Caco-2 (cell line): ENCODE results near the gene RCE1. TPM values are rescaled to one million over a fixed set of nuclear protein-coding genes. Genes with fewer than 3 reads are reported as not detected.

ENCODE experiments used
- BruUV-seq: library from RNA; stranded (reverse); fragments of 400-500 nt; replicated peaks from 2 replicates; lab custom pipeline; 2021; lab: Mats Ljungman, UMichigan
- CTCF ChIA-PET: fragments of 300-600 bp; sonication (Branson Sonifier 250); formaldehyde crosslinking; loops from one replicate; lab custom pipeline; 2022; ENCODE audit warnings: antibody characterized with exemption; lab: Charles Lee
- POLR2A ChIA-PET: fragments of 300-600 bp; sonication (Branson Sonifier 250); formaldehyde crosslinking; loops from one replicate; lab custom pipeline; 2022; ENCODE audit warnings: antibody characterized with exemption; lab: Charles Lee
- DNase-seq, 2 experiments: peaks; one replicate each; pipeline versions ENCODE4 v3.0.0 to v3.0.0-alpha.2; 2020 to 2022
- H3K27me3 ChIP-seq: replicated peaks from 2 replicates; pipeline ENCODE4 v1.6.0; 2011; ENCODE audit warnings: low read length; ENCODE audit not compliant: control insufficient read depth, insufficient read depth
- H3K36me3 ChIP-seq: 2 replicates; pipeline ENCODE4 v1.5.1; 2011; ENCODE audit warnings: low read length; ENCODE audit not compliant: control insufficient read depth, insufficient read depth
- H3K4me1 ChIP-seq: fragments of 250-450 bp; sonication (Bioruptor Pico); 2 replicates; pipeline ENCODE4 v1.5.1; 2020; ENCODE audit warnings: mild to moderate bottlenecking
- H3K4me3 ChIP-seq: 2 replicates; pipeline ENCODE4 v1.5.1; 2011; ENCODE audit warnings: low read depth, mild to moderate bottlenecking, control low read depth, low read length
- H3K9me3 ChIP-seq: fragments of 250-450 bp; sonication (Bioruptor Pico); 2 replicates; pipeline ENCODE4 v1.5.1; 2020; ENCODE audit warnings: mild to moderate bottlenecking, moderate library complexity
- H3K27ac Mint-ChIP-seq: one replicate; pipeline ENCODE4 v1.8.0; 2022; ENCODE audit warnings: mixed read lengths; ENCODE audit not compliant: unreplicated experiment
- H3K27me3 Mint-ChIP-seq: one replicate; pipeline ENCODE4 v1.8.0; 2022; ENCODE audit warnings: mixed read lengths; ENCODE audit not compliant: insufficient read depth, unreplicated experiment
- H3K36me3 Mint-ChIP-seq: one replicate; pipeline ENCODE4 v1.8.0; 2022; ENCODE audit warnings: mild to moderate bottlenecking, mixed read lengths; ENCODE audit not compliant: insufficient read depth, unreplicated experiment
- H3K4me1 Mint-ChIP-seq: one replicate; pipeline ENCODE4 v1.8.0; 2022; ENCODE audit warnings: low read depth, mixed read lengths; ENCODE audit not compliant: unreplicated experiment
- H3K4me3 Mint-ChIP-seq: one replicate; pipeline ENCODE4 v1.8.0; 2022; ENCODE audit warnings: mild to moderate bottlenecking, moderate library complexity, mixed read lengths; ENCODE audit not compliant: unreplicated experiment
- H3K9me3 Mint-ChIP-seq: one replicate; pipeline ENCODE4 v1.8.0; 2022; ENCODE audit warnings: mixed read lengths; ENCODE audit not compliant: unreplicated experiment
- intact Hi-C: fragments of 100-400 bp; cut with micrococcal nuclease; formaldehyde crosslinking; loops from one replicate; pipeline ENCODE4 v1.10.0; 2022; ENCODE audit not compliant: unreplicated experiment
- total RNA-seq: library from RNA; stranded (reverse); gene quantifications from 2 replicates; pipeline ENCODE4 v1.2.3, GENCODE V29; 2022
- TF ChIP-seq, protein P1 (sequence below), 2 experiments: fragments of 200-600 bp in 1 of 2; IDR thresholded peaks; 1 replicate in 1 of 2; 2 replicates in 1 of 2; pipeline versions ENCODE4 v1.5.1 to v1.8.0; 2011 to 2022; ENCODE audit warnings: antibody characterized with exemption in 1 of 2, control low read depth in 1 of 2, inconsistent platforms in 1 of 2, low read depth in 1 of 2, low read length in 1 of 2, mild to moderate bottlenecking in 1 of 2, moderate library complexity in 1 of 2; ENCODE audit not compliant: insufficient read depth in 1 of 2, severe bottlenecking in 1 of 2, unreplicated experiment in 1 of 2

Gene RCE1
- total RNA-seq, 1 experiment from 2014 or later = 60.7 TPM

DNA sequence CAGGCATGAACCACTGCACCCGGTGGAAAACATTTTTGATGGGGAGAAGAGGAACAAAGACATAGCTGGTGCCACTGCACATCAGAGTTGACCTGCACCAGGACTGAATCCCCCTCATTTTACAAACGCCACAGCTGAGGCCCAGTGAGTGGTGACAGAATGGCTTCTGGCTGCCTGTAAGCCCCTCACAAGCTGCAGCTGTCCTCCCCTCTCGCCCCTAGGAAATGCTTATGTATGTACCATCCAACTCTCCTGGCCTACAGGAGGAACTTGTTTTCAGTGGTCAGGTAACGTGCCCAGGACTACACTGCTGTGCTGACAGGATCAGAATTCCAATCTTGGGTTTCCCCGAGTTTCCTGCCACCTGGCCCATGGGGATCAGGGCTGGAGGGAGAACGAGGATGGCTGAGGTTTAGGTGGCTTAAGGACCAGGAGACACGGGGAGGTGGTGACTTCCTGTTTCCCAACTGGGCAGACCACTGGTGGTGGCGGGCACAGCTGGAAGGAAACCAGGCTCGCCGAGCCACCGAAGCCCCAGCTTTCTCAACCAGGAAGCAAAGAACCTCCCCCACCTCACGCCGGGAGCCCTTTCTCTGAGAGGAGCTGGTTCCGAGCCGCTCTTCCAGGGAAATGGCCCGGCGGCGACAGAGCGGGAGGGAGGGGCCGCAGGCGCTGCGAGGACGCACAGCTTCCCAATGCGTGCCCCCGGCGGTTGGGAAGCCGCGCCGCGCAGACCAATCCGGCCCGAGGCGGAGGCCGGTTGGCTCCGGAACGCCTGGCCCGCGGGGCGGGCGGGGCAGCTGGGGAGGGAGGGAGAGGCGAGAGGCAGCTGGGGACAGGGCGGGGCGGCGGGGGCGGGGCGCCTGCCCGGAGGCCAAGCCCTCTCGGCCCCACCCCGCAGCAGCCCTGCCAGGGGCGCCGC lies 12.6 kb downstream of the RCE1 start:
- peak overlapping the region; percentile 96 for H3K4me3 Mint-ChIP-seq
- no peaks in the 10 kb centered on the region for H3K9me3 Mint-ChIP-seq
- Histone ChIP-seq H3K36me3 (no peaks in the 10 kb centered on the region), H3K4me1 (peaks cover 9% of the 10 kb centered on the region), H3K9me3 (no peaks in the 10 kb centered on the region), H3K4me3 (peak overlapping the region; percentile 94), H3K27me3 (no peaks in the 10 kb centered on the region)
- H3K27ac Mint-ChIP-seq = peak overlapping the region; percentile 95
- no peaks in the 10 kb centered on the region for H3K27me3 Mint-ChIP-seq
- TF ChIP-seq, protein P1, sequence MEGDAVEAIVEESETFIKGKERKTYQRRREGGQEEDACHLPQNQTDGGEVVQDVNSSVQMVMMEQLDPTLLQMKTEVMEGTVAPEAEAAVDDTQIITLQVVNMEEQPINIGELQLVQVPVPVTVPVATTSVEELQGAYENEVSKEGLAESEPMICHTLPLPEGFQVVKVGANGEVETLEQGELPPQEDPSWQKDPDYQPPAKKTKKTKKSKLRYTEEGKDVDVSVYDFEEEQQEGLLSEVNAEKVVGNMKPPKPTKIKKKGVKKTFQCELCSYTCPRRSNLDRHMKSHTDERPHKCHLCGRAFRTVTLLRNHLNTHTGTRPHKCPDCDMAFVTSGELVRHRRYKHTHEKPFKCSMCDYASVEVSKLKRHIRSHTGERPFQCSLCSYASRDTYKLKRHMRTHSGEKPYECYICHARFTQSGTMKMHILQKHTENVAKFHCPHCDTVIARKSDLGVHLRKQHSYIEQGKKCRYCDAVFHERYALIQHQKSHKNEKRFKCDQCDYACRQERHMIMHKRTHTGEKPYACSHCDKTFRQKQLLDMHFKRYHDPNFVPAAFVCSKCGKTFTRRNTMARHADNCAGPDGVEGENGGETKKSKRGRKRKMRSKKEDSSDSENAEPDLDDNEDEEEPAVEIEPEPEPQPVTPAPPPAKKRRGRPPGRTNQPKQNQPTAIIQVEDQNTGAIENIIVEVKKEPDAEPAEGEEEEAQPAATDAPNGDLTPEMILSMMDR (IDR thresholded peaks at IDR 0.05; ENCODE audit: insufficient read depth in 1 of 2, low read depth in 1 of 2, low read length in 1 of 2, severe bottlenecking in 1 of 2, unreplicated experiment in 1 of 2) = no peak
- BruUV-seq = TSS peak; percentile 93
- DNase-seq = peak; percentile 98 to 99
- H3K36me3 Mint-ChIP-seq = peaks cover 48% of the 10 kb centered on the region
- CTCF ChIA-PET = interaction anchor here (0.5 to 1.5 kb wide), 11 partner anchors 12 to 621 kb away, joined by 3 to 9 read pairs (median 4); partner anchors contain the start of gene RCE1
- intact Hi-C loops = loop anchor here (1.0 kb wide), 1 partner anchor 13 kb away; the partner anchor contains the start of gene RCE1
- POLR2A ChIA-PET = interaction anchor here (0.6 to 2.0 kb wide), 16 partner anchors 12 to 573 kb away, joined by 3 to 45 read pairs (median 4); partner anchors contain the start of genes DPP3, PC, RBM14 and RBM4B
- peaks cover 8% of the 10 kb centered on the region for H3K4me1 Mint-ChIP-seq

DNA sequence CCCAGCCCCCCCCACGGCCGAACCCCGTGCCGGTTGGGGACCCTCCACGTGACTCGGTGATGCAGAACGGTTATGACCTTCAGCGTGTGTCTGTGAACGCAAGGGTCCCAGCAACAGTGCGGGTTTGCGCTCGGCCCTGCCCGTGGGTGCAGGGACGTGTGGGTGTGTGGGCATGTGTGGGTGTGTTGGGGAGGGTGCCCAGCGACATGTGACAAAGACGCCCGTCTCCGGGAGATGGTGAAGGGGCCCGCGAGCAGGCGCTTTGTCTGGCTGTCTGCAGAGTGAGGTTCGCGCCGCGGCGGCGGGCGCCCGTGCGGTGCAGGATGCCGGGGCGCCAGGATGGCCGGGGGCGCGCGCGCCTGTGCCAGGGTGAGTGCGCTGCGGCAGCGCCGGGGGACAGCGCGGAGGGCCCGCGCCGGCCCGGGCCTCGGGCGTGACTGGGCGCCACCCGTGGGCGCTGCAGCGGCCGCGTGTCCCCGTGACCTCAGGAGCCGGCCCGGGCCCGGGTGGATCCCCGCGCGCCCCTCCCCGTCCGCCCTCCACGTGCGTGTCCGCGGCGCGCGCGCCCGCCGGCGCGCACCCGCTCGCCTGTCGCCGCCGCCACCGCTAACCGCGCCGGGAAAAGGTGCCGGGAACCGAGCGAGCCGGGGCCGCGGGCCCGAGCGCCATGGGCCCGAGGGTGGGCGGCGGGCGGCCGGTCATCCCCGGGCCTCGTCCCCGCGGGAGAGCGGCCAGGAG lies 13.4 kb downstream of the RCE1 start, which contains the start of gene LRFN4:
TSS of gene LRFN4 (plus strand) at position 569 of the 738 bp plus-strand sequence. CDS start 681 bp downstream, outside the sequence.
- Histone ChIP-seq H3K4me1 (peaks cover 9% of the 10 kb centered on the region), H3K36me3 (no peaks in the 10 kb centered on the region), H3K27me3 (no peaks in the 10 kb centered on the region), H3K9me3 (no peaks in the 10 kb centered on the region), H3K4me3 (peak within 1 kb of the TSS; percentile 94)
- intact Hi-C loops = loop anchor here (1.0 kb wide), 1 partner anchor 13 kb away; the partner anchor contains the start of gene RCE1
- POLR2A ChIA-PET = interaction anchor here (0.6 to 2.0 kb wide), 10 partner anchors 13 to 495 kb away, joined by 3 to 45 read pairs (median 4); partner anchors contain the start of genes PC, RBM14, RBM4B and RCE1
- H3K36me3 Mint-ChIP-seq = peaks cover 43% of the 10 kb centered on the region
- peak within 1 kb of the TSS; percentile 96 for H3K4me3 Mint-ChIP-seq
- H3K27ac Mint-ChIP-seq = peak within 1 kb of the TSS; percentile 95
- no TSS peak for BruUV-seq
- peak in 1 of 2 experiments; percentile 76 for DNase-seq
- H3K4me1 Mint-ChIP-seq = peaks cover 8% of the 10 kb centered on the region
- no peaks in the 10 kb centered on the region for H3K27me3 Mint-ChIP-seq
- H3K9me3 Mint-ChIP-seq = no peaks in the 10 kb centered on the region
- TF ChIP-seq, protein P1 (IDR thresholded peaks at IDR 0.05; ENCODE audit: insufficient read depth in 1 of 2, low read depth in 1 of 2, low read length in 1 of 2, severe bottlenecking in 1 of 2, unreplicated experiment in 1 of 2) = no peak
- CTCF ChIA-PET = interaction anchor here (0.6 to 2.2 kb wide), 9 partner anchors 10 to 620 kb away, joined by 3 to 9 read pairs (median 5); partner anchors contain the start of gene RCE1
